DMS114 treated with DMSO at 0.1 percent for 48 hours (cell line): ENCODE measurements around the gene TSPEAR.
"Not testable (repeated sequence)": the region's sequence is repeated elsewhere in the genome, so short reads cannot be mapped to it uniquely, and the experiment has no call there.

Experiments
- DNase-seq: peaks from one replicate; lab custom pipeline; 2025; ENCODE audit not compliant: unreplicated experiment; lab: John Stamatoyannopoulos, UW

TSPEAR gene

GRCh38 chr21:44575307-44576024, 135.9 kb downstream of the TSPEAR start:
- DNase-seq, result no peak

- no peak for DNase-seq
Measured at GRCh38 chr21:44574457-44575306, 136.7 kb downstream of the TSPEAR start.

GRCh38 chr21:44573630-44574456, 137.5 kb downstream of the TSPEAR start, which contains the start of gene KRTAP10-4:
Gene KRTAP10-4 (plus strand): TSS chr21:44573729. CDS start chr21:44573759, 30 bp downstream.
- DNase-seq, result not testable (repeated sequence)

- DNase-seq, result no peak
Measured at GRCh38 chr21:44572959-44573583, 138.3 kb downstream of the TSPEAR start.

GRCh38 chr21:44571844-44572782, 139.3 kb downstream of the TSPEAR start:
- no peak for DNase-seq

GRCh38 chr21:44571296-44571695, 140.1 kb downstream of the TSPEAR start:
- DNase-seq, result no peak

- DNase-seq, result no peak
Measured at GRCh38 chr21:44569861-44570517, 141.4 kb downstream of the TSPEAR start.

GRCh38 chr21:44568667-44569556, 142.5 kb downstream of the TSPEAR start:
- no peak for DNase-seq

- no peak for DNase-seq
Measured at GRCh38 chr21:44568261-44568660, 143.1 kb downstream of the TSPEAR start.

- DNase-seq, result no peak
Measured at GRCh38 chr21:44567481-44568171, 143.7 kb downstream of the TSPEAR start.

GRCh38 chr21:44566403-44566802, 145.0 kb downstream of the TSPEAR start:
- DNase-seq, result no peak

GRCh38 chr21:44564886-44565598, 146.3 kb downstream of the TSPEAR start:
- DNase-seq, result no peak

- no peak for DNase-seq
Measured at GRCh38 chr21:44564099-44564498, 147.3 kb downstream of the TSPEAR start.

GRCh38 chr21:44558695-44559094, 152.7 kb downstream of the TSPEAR start, which contains the start of gene KRTAP10-3:
Gene KRTAP10-3 (minus strand): TSS chr21:44558795. CDS start chr21:44558715, 80 bp downstream.
- DNase-seq, result no peak

GRCh38 chr21:44558329-44558675, 153.1 kb downstream of the TSPEAR start:
- DNase-seq, result not testable (repeated sequence)

- DNase-seq, result no peak
Measured at GRCh38 chr21:44557491-44558328, 153.7 kb downstream of the TSPEAR start.
